ENCODE data around the gene TNFRSF19.

GRCh38 chr13:23621316-23621645, 51.1 kb downstream of the TNFRSF19 start:
- TF ChIP-seq CTCF (IDR thresholded peaks at IDR 0.05) (no peak), EP300 (IDR thresholded peaks at IDR 0.05) (no peak), POLR2AphosphoS5 (IDR thresholded peaks at IDR 0.05) (no peak), POLR2A (IDR thresholded peaks at IDR 0.05) (no peak)

Measured in stomach (tissue), 4 donors.